Measurements from ENCODE around the gene RNF31. TPM values are rescaled to one million over a fixed set of nuclear protein-coding genes. Genes with fewer than 3 reads are reported as not detected.

The RNF31 gene
- total and polyA plus RNA-seq, 2 of the 13 experiments (the other 11 are each of a cell fraction or from before 2014, with no cell fraction given) = 48.2 to 86.8 TPM

DNA sequence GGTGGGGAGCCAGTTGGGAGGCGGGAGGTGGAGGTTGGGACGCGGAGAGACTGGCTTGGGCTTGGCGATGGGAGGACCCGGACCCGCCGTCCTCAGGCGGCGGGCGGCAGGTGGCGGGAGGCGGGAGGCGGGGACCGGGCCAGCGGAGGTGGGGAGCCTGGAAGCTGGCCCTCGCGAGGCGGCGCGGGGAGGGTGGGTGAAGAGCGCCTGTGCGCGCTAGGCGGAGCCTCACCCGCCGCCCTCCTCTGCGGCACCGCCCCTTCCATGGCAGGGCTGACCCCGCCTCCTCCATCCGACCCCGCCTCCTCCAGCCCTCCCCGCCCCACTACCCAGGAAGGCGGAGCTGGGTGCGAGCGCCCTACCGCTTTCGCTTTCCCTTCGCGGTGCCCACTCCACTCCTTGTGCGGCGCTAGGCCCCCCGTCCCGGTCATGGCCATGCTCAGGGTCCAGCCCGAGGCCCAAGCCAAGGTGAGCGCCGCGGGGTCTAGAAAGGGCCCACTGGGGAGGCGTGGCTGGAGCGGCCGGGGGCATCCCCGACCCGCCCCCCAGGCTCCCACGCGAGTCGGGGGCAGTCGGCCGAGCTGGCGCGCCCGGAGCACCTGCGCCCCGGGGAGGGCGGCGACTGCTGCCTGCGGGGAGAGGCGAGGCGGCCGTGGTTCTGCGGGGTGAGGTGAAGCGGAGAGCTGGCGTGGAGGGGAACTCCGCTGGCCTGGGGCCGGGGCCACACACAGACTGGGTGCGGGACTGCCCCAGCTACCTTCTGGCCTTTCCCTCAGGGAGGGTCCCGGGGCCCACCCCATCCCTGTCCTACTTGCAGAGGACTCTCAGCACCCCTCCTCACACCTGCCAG is 11.2 kb upstream of the RNF31 start, which contains the start of gene PSME1 (continued):
- TF ChIP-seq, protein P1, sequence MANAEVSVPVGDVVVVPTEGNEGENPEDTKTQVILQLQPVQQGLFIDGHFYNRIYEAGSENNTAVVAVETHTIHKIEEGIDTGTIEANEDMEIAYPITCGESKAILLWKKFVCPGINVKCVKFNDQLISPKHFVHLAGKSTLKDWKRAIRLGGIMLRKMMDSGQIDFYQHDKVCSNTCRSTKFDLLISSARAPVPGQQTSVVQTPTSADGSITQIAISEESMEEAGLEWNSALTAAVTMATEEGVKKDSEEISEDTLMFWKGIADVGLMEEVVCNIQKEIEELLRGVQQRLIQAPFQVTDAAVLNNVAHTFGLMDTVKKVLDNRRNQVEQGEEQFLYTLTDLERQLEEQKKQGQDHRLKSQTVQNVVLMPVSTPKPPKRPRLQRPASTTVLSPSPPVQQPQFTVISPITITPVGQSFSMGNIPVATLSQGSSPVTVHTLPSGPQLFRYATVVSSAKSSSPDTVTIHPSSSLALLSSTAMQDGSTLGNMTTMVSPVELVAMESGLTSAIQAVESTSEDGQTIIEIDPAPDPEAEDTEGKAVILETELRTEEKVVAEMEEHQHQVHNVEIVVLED (CRISPR knock-in tag; IDR thresholded peaks at IDR 0.05; ENCODE audit: borderline replicate concordance) = no peak; the same call in 1 of the 2 replicates
- 0 out of 2 replicates have a peak, but pooled peaks have one; percentile 58 for TF ChIP-seq MATR3 (CRISPR knock-in tag; IDR thresholded peaks at IDR 0.05)
- TF ChIP-seq, protein P2, sequence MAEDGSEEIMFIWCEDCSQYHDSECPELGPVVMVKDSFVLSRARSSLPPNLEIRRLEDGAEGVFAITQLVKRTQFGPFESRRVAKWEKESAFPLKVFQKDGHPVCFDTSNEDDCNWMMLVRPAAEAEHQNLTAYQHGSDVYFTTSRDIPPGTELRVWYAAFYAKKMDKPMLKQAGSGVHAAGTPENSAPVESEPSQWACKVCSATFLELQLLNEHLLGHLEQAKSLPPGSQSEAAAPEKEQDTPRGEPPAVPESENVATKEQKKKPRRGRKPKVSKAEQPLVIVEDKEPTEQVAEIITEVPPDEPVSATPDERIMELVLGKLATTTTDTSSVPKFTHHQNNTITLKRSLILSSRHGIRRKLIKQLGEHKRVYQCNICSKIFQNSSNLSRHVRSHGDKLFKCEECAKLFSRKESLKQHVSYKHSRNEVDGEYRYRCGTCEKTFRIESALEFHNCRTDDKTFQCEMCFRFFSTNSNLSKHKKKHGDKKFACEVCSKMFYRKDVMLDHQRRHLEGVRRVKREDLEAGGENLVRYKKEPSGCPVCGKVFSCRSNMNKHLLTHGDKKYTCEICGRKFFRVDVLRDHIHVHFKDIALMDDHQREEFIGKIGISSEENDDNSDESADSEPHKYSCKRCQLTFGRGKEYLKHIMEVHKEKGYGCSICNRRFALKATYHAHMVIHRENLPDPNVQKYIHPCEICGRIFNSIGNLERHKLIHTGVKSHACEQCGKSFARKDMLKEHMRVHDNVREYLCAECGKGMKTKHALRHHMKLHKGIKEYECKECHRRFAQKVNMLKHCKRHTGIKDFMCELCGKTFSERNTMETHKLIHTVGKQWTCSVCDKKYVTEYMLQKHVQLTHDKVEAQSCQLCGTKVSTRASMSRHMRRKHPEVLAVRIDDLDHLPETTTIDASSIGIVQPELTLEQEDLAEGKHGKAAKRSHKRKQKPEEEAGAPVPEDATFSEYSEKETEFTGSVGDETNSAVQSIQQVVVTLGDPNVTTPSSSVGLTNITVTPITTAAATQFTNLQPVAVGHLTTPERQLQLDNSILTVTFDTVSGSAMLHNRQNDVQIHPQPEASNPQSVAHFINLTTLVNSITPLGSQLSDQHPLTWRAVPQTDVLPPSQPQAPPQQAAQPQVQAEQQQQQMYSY (CRISPR knock-in tag; IDR thresholded peaks at IDR 0.05) = peak; percentile 50
- peak; percentile 80 for TF ChIP-seq KLF12 (CRISPR knock-in tag; IDR thresholded peaks at IDR 0.05; ENCODE audit: borderline replicate concordance)
- TF ChIP-seq KLF6 (CRISPR knock-in tag; IDR thresholded peaks at IDR 0.05) = peak; percentile 64; the same call in 1 of the 2 replicates
- peak; percentile 56 for TF ChIP-seq ETV5 (CRISPR knock-in tag; IDR thresholded peaks at IDR 0.05; ENCODE audit: borderline replicate concordance)
- no peak for TF ChIP-seq SYNCRIP (IDR thresholded peaks at IDR 0.05; ENCODE audit: insufficient read depth, low read depth, low read length)
- TF ChIP-seq, protein P3, sequence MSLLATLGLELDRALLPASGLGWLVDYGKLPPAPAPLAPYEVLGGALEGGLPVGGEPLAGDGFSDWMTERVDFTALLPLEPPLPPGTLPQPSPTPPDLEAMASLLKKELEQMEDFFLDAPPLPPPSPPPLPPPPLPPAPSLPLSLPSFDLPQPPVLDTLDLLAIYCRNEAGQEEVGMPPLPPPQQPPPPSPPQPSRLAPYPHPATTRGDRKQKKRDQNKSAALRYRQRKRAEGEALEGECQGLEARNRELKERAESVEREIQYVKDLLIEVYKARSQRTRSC (CRISPR knock-in tag; IDR thresholded peaks at IDR 0.05; ENCODE audit: low read depth) = peak; percentile 65; the same call in 1 of the 2 replicates
- TF ChIP-seq NAIF1 (CRISPR knock-in tag; IDR thresholded peaks at IDR 0.05; ENCODE audit: borderline replicate concordance) = no peak
- 0 out of 2 replicates have a peak, but pooled peaks have one; percentile 91 for TF ChIP-seq ZNF10 (CRISPR knock-in tag; IDR thresholded peaks at IDR 0.05; ENCODE audit: borderline replicate concordance, low read depth)
- TF ChIP-seq KAT8 (CRISPR knock-in tag; IDR thresholded peaks at IDR 0.05) = peak; percentile 89
- TF ChIP-seq ZNF567 (CRISPR knock-in tag; IDR thresholded peaks at IDR 0.05; ENCODE audit: borderline replicate concordance) = peak; percentile 86; the same call in 1 of the 2 replicates
- TF ChIP-seq, protein P4, sequence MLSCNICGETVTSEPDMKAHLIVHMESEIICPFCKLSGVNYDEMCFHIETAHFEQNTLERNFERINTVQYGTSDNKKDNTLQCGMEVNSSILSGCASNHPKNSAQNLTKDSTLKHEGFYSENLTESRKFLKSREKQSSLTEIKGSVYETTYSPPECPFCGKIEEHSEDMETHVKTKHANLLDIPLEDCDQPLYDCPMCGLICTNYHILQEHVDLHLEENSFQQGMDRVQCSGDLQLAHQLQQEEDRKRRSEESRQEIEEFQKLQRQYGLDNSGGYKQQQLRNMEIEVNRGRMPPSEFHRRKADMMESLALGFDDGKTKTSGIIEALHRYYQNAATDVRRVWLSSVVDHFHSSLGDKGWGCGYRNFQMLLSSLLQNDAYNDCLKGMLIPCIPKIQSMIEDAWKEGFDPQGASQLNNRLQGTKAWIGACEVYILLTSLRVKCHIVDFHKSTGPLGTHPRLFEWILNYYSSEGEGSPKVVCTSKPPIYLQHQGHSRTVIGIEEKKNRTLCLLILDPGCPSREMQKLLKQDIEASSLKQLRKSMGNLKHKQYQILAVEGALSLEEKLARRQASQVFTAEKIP (CRISPR knock-in tag; IDR thresholded peaks at IDR 0.05; ENCODE audit: borderline replicate concordance) = no peak
- TF ChIP-seq ZNF777 (CRISPR knock-in tag; IDR thresholded peaks at IDR 0.05) = peak; percentile 72
- no peak for TF ChIP-seq ZNF530 (CRISPR knock-in tag; IDR thresholded peaks at IDR 0.05; ENCODE audit: low read depth)
- peak; percentile 86 for TF ChIP-seq TAF1 (CRISPR knock-in tag; IDR thresholded peaks at IDR 0.05)
- TF ChIP-seq, protein P5, sequence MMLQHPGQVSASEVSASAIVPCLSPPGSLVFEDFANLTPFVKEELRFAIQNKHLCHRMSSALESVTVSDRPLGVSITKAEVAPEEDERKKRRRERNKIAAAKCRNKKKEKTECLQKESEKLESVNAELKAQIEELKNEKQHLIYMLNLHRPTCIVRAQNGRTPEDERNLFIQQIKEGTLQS (CRISPR knock-in tag; IDR thresholded peaks at IDR 0.05) = no peak
- TF ChIP-seq WIZ (CRISPR knock-in tag; IDR thresholded peaks at IDR 0.05) = no peak; the same call in 1 of the 2 replicates
- peak; percentile 39 for TF ChIP-seq ZNF839 (CRISPR knock-in tag; IDR thresholded peaks at IDR 0.05; ENCODE audit: borderline replicate concordance)

Measured in HepG2 (cell line).